SK-N-SH (cell line): ENCODE measurements around the gene MAP3K2. TPM values are rescaled to one million over a fixed set of nuclear protein-coding genes. Genes with fewer than 3 reads are reported as not detected.

ENCODE experiments used
- CTCF ChIA-PET: fragments of 300-600, 350-600 bp; formaldehyde crosslinking; extraction: SDS; loops from one replicate; lab custom pipeline; 2021; lab: Yijun Ruan, JAX
- POLR2A ChIA-PET: fragments of 350-600 bp; sonication (Branson Sonifier 250); formaldehyde crosslinking; extraction: SDS; loops from one replicate; lab custom pipeline; 2020; ENCODE audit warnings: antibody characterized with exemption, inconsistent platforms; lab: Yijun Ruan, JAX
- DNase-seq: peaks from one replicate; pipeline ENCODE4 v3.0.0; 2012
- H2AFZ ChIP-seq: fragments of 200-600 bp; sonication (generic); 2 replicates; pipeline ENCODE4 v1.8.1; 2016; ENCODE audit warnings: antibody characterized with exemption, mild to moderate bottlenecking, low read depth
- H3F3A ChIP-seq: fragments of 200-600 bp; sonication (generic); replicated peaks from 2 replicates; pipeline ENCODE3; 2016; ENCODE audit warnings: antibody characterized with exemption, mild to moderate bottlenecking; ENCODE audit not compliant: insufficient read depth
- H3K27ac ChIP-seq, 2 experiments: fragments of 200-500 bp in 1 of 2; fragments of 200-600 bp in 1 of 2; sonication (Bioruptor generic) in 1 of 2; sonication (generic), shearing (Covaris generic) in 1 of 2; 2 replicates each; pipeline versions ENCODE4 v1.5.1 to v1.6.1; 2014 to 2016; ENCODE audit warnings: low read depth in 2 of 2, inconsistent platforms in 1 of 2, low read length in 1 of 2, mild to moderate bottlenecking in 1 of 2, mixed read lengths in 1 of 2
- H3K27me3 ChIP-seq: fragments of 200-600 bp; sonication (generic), shearing (Covaris generic); 2 replicates; pipeline ENCODE4 v1.6.1; 2016; ENCODE audit warnings: mixed run types; ENCODE audit not compliant: insufficient read depth
- H3K36me3 ChIP-seq, 2 experiments: fragments of 200-500 bp in 1 of 2; fragments of 200-600 bp in 1 of 2; sonication (Bioruptor generic) in 1 of 2; sonication (generic) in 1 of 2; replicated peaks in 1 of 2; 2 replicates each; pipeline versions ENCODE3 to v1.5.1; 2014 to 2016; ENCODE audit warnings: low read length in 1 of 2, mild to moderate bottlenecking in 1 of 2; ENCODE audit not compliant: insufficient read depth in 2 of 2, control insufficient read depth in 1 of 2
- H3K4me1 ChIP-seq, 2 experiments: fragments of 200-500 bp in 1 of 2; fragments of 200-600 bp in 1 of 2; sonication (Bioruptor generic) in 1 of 2; sonication (generic), shearing (Covaris generic) in 1 of 2; 2 replicates each; pipeline versions ENCODE4 v1.5.1 to v1.6.1; 2014 to 2016; ENCODE audit warnings: low read depth in 1 of 2, low read length in 1 of 2, mixed run types in 1 of 2; ENCODE audit not compliant: insufficient read depth in 2 of 2, control insufficient read depth in 1 of 2
- H3K4me2 ChIP-seq: fragments of 200-600 bp; sonication (generic), shearing (Covaris generic); 2 replicates; pipeline ENCODE4 v1.6.1; 2017; ENCODE audit warnings: mixed run types
- H3K4me3 ChIP-seq, 2 experiments: fragments of 200-500 bp in 1 of 2; fragments of 200-600 bp in 1 of 2; sonication (Bioruptor generic) in 1 of 2; sonication (generic), shearing (Covaris generic) in 1 of 2; 2 replicates each; pipeline versions ENCODE4 v1.5.1 to v1.8.1; 2014 to 2016; ENCODE audit warnings: low read depth in 2 of 2, inconsistent platforms in 1 of 2, low read length in 1 of 2, mild to moderate bottlenecking in 1 of 2, mixed read lengths in 1 of 2, moderate library complexity in 1 of 2
- H3K79me2 ChIP-seq: fragments of 200-600 bp; sonication (generic); 2 replicates; pipeline ENCODE4 v1.8.1; 2017; ENCODE audit warnings: mild to moderate bottlenecking; ENCODE audit not compliant: insufficient read depth
- H3K9ac ChIP-seq: fragments of 200-600 bp; sonication (generic); 2 replicates; pipeline ENCODE4 v1.6.1; 2017; ENCODE audit warnings: mixed run types
- H3K9me2 ChIP-seq: fragments of 200-600 bp; sonication (generic); 2 replicates; pipeline ENCODE4 v1.6.1; 2017; ENCODE audit warnings: mixed run types
- H3K9me3 ChIP-seq: fragments of 200-600 bp; sonication (generic); 2 replicates; pipeline ENCODE4 v1.6.1; 2017; ENCODE audit warnings: mixed run types, mild to moderate bottlenecking, moderate library complexity
- H4K20me1 ChIP-seq: fragments of 200-600 bp; sonication (generic); 2 replicates; pipeline ENCODE4 v1.6.1; 2017; ENCODE audit warnings: mild to moderate bottlenecking, mixed run types; ENCODE audit not compliant: insufficient read depth
- CHD2 ChIP-seq: fragments of 150-350 bp; IDR thresholded peaks from 2 replicates; pipeline ENCODE4 v1.6.1; 2018; ENCODE audit warnings: low read length; ENCODE audit not compliant: partially characterized antibody
- ELF1 ChIP-seq: IDR thresholded peaks from 2 replicates; pipeline ENCODE4 v1.4.0; 2012
- EP300 ChIP-seq, 2 experiments: IDR thresholded peaks; 2 replicates each; pipeline versions ENCODE4 v1.4.0 to v1.6.1; 2012; ENCODE audit warnings: borderline replicate concordance in 1 of 2, low read depth in 1 of 2, low read length in 1 of 2
- FOSL2 ChIP-seq: IDR thresholded peaks from 2 replicates; pipeline ENCODE4 v1.4.0; 2012; ENCODE audit warnings: low read depth, mild to moderate bottlenecking, moderate library complexity, borderline replicate concordance
- FOXM1 ChIP-seq: IDR thresholded peaks from 2 replicates; pipeline ENCODE4 v1.4.0; 2012; ENCODE audit warnings: low read depth, mild to moderate bottlenecking
- MEF2A ChIP-seq: IDR thresholded peaks from 2 replicates; pipeline ENCODE4 v1.4.0; 2012; ENCODE audit warnings: low read depth, borderline replicate concordance
- MXI1 ChIP-seq: IDR thresholded peaks from 2 replicates; pipeline ENCODE4 v1.6.1; 2012; ENCODE audit warnings: mild to moderate bottlenecking, low read depth, low read length, improper control_type of control experiment
- RAD21 ChIP-seq: IDR thresholded peaks from 2 replicates; pipeline ENCODE4 v1.6.1; 2012; ENCODE audit warnings: mild to moderate bottlenecking, low read length
- RCOR1 ChIP-seq: fragments of 150-350 bp; IDR thresholded peaks from 2 replicates; pipeline ENCODE4 v1.6.1; 2017; ENCODE audit warnings: antibody characterized with exemption, low read length
- RFX5 ChIP-seq: IDR thresholded peaks from 2 replicates; pipeline ENCODE4 v1.6.1; 2012; ENCODE audit warnings: mild to moderate bottlenecking, improper control_type of control experiment, low read length
- TAF1 ChIP-seq: IDR thresholded peaks from 2 replicates; pipeline ENCODE4 v1.6.1; 2012; ENCODE audit warnings: low read depth, mild to moderate bottlenecking, low read length, moderate library complexity, borderline replicate concordance
- TCF12 ChIP-seq: IDR thresholded peaks from 2 replicates; pipeline ENCODE4 v1.4.0; 2012
- YY1 ChIP-seq: IDR thresholded peaks from 2 replicates; pipeline ENCODE4 v1.4.0; 2012; ENCODE audit warnings: low read depth, mild to moderate bottlenecking
- WGBS: methylation state at CpG from one replicate; pipeline ENCODE4 v1.1.6; 2017; ENCODE audit warnings: low lambda C conversion rate; 5-methylcytosine and 5-hydroxymethylcytosine counted together
- polyA plus RNA-seq, 3 experiments: library from polyadenylated mRNA; depleted of rRNA; stranded (reverse); fragments of >200 nt; gene quantifications; 2 replicates each; pipeline ENCODE4 v1.2.3, GENCODE V29; 2012
- TF ChIP-seq, protein P1 (sequence below): IDR thresholded peaks from 2 replicates; pipeline ENCODE4 v1.4.0; 2012; ENCODE audit warnings: low read depth, borderline replicate concordance
- TF ChIP-seq, protein P2 (sequence below): IDR thresholded peaks from 2 replicates; pipeline ENCODE4 v1.4.0; 2012; ENCODE audit warnings: low read depth
- TF ChIP-seq, protein P3 (sequence below): IDR thresholded peaks from 2 replicates; pipeline ENCODE4 v1.6.1; 2012; ENCODE audit warnings: mild to moderate bottlenecking, low read depth, low read length, moderate library complexity

The MAP3K2 gene
- polyA plus RNA-seq, 1 of the 3 experiments (the other 2 are of a cell fraction), result 2.7 TPM

DNA sequence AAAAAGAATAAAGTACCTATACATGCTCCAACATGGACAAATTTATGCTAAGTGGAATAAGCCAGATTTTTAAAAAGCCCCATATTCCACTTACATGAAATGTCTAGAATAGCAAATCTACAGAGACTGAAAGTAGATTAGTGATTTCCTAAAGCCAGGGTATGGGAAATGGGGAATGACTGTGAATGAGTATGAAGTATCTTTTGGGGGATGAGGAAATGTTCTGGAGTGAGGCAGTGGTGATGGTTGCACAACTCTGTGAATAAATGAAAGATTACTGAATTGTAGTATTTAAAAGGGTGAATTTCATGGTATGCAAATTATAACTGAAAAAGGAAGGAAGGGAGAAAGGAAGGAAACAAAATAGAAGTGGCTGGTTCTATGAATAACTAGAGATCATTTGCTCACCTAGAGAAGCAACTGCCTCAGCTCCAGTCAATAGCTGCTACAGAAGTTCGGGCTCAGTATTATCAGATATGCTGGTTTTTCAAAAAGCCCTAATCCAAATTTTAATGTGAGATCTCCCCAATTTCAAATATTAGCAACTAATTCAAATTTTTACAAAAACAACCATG, 39.3 kb downstream of the MAP3K2 start:
- POLR2A ChIA-PET, result no interaction called here
- Histone ChIP-seq H3K4me2 (no peak overlapping the region), H3K4me3 (no peak overlapping the region), H4K20me1 (peaks cover 57% of the 10 kb centered on the region), H3K9ac (no peak overlapping the region), H3K9me3 (no peaks in the 10 kb centered on the region), H3F3A (peaks cover 19% of the 10 kb centered on the region), H3K4me1 (peaks cover 0 to 10% of the 10 kb centered on the region in 2 experiments; a peak in 1 of 4 replicates), H3K27ac (no peak overlapping the region), H3K9me2 (no peaks in the 10 kb centered on the region), H3K27me3 (no peaks in the 10 kb centered on the region), H2AFZ (no peak overlapping the region), H3K36me3 (peaks cover 0 to 5% of the 10 kb centered on the region in 2 experiments), H3K79me2 (peaks cover 94% of the 10 kb centered on the region)
- TF ChIP-seq, protein P1, sequence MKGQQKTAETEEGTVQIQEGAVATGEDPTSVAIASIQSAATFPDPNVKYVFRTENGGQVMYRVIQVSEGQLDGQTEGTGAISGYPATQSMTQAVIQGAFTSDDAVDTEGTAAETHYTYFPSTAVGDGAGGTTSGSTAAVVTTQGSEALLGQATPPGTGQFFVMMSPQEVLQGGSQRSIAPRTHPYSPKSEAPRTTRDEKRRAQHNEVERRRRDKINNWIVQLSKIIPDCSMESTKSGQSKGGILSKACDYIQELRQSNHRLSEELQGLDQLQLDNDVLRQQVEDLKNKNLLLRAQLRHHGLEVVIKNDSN, result no peak
- TF ChIP-seq RAD21, result no peak
- TF ChIP-seq TCF12, result no peak
- TF ChIP-seq ELF1, result no peak
- TF ChIP-seq CHD2, result no peak
- TF ChIP-seq, protein P2, sequence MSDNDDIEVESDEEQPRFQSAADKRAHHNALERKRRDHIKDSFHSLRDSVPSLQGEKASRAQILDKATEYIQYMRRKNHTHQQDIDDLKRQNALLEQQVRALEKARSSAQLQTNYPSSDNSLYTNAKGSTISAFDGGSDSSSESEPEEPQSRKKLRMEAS, result no peak
- TF ChIP-seq, protein P3, sequence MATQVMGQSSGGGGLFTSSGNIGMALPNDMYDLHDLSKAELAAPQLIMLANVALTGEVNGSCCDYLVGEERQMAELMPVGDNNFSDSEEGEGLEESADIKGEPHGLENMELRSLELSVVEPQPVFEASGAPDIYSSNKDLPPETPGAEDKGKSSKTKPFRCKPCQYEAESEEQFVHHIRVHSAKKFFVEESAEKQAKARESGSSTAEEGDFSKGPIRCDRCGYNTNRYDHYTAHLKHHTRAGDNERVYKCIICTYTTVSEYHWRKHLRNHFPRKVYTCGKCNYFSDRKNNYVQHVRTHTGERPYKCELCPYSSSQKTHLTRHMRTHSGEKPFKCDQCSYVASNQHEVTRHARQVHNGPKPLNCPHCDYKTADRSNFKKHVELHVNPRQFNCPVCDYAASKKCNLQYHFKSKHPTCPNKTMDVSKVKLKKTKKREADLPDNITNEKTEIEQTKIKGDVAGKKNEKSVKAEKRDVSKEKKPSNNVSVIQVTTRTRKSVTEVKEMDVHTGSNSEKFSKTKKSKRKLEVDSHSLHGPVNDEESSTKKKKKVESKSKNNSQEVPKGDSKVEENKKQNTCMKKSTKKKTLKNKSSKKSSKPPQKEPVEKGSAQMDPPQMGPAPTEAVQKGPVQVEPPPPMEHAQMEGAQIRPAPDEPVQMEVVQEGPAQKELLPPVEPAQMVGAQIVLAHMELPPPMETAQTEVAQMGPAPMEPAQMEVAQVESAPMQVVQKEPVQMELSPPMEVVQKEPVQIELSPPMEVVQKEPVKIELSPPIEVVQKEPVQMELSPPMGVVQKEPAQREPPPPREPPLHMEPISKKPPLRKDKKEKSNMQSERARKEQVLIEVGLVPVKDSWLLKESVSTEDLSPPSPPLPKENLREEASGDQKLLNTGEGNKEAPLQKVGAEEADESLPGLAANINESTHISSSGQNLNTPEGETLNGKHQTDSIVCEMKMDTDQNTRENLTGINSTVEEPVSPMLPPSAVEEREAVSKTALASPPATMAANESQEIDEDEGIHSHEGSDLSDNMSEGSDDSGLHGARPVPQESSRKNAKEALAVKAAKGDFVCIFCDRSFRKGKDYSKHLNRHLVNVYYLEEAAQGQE, result no peak
- no peak for TF ChIP-seq FOXM1
- no peak for TF ChIP-seq MEF2A
- no peak for TF ChIP-seq MXI1
- TF ChIP-seq TAF1, result no peak
- no peak for TF ChIP-seq YY1
- TF ChIP-seq EP300 (IDR thresholded peaks at IDR 0.05; ENCODE audit: borderline replicate concordance in 1 of 2, low read depth in 1 of 2, low read length in 1 of 2), result no peak
- no peak for TF ChIP-seq FOSL2
- no peak for TF ChIP-seq RCOR1
- TF ChIP-seq RFX5, result no peak
- 100% methylated on average over 1 of the region's 1 CpG for WGBS
- DNase-seq, result no peak
- CTCF ChIA-PET, result no interaction called here
